Putamen (tissue), 1 donor: ENCODE results near the gene EYA2.

Experiments used
- DNase-seq: peaks from one replicate; pipeline ENCODE4 v3.0.0-alpha.2; 2016; ENCODE audit warnings: low spot score

The EYA2 gene

GRCh38 chr20:47111576-47111975 lies 216.9 kb downstream of the EYA2 start:
- DNase-seq, result no peak

- DNase-seq, result no peak
Measured at GRCh38 chr20:47113362-47114109, 218.9 kb downstream of the EYA2 start.

- DNase-seq, result no peak
Measured at GRCh38 chr20:47115694-47116093, 221.1 kb downstream of the EYA2 start.

GRCh38 chr20:47117371-47117770 lies 222.7 kb downstream of the EYA2 start:
- DNase-seq, result no peak

- DNase-seq, result no peak
Measured at GRCh38 chr20:47117773-47118172, 223.1 kb downstream of the EYA2 start.

- no peak for DNase-seq
Measured at GRCh38 chr20:47118206-47118605, 223.6 kb downstream of the EYA2 start.

GRCh38 chr20:47118641-47119040 lies 224.0 kb downstream of the EYA2 start:
- no peak for DNase-seq

- no peak for DNase-seq
Measured at GRCh38 chr20:47120346-47120936, 225.8 kb downstream of the EYA2 start.

GRCh38 chr20:47122560-47122959 lies 227.9 kb downstream of the EYA2 start:
- no peak for DNase-seq

GRCh38 chr20:47124181-47124717 lies 229.6 kb downstream of the EYA2 start:
- DNase-seq, result no peak

GRCh38 chr20:47125508-47125757 lies 230.8 kb downstream of the EYA2 start:
- no peak for DNase-seq

- DNase-seq, result no peak
Measured at GRCh38 chr20:47125758-47126591, 231.3 kb downstream of the EYA2 start.

- DNase-seq, result no peak
Measured at GRCh38 chr20:47126709-47127108, 232.1 kb downstream of the EYA2 start.

- DNase-seq, result no peak
Measured at GRCh38 chr20:47127546-47127945, 232.9 kb downstream of the EYA2 start.

- DNase-seq, result no peak
Measured at GRCh38 chr20:47127999-47128398, 233.4 kb downstream of the EYA2 start.

- DNase-seq, result no peak
Measured at GRCh38 chr20:47129306-47129705, 234.7 kb downstream of the EYA2 start.

GRCh38 chr20:47133809-47134456 lies 239.3 kb downstream of the EYA2 start:
- no peak for DNase-seq

- no peak for DNase-seq
Measured at GRCh38 chr20:47136782-47137181, 242.1 kb downstream of the EYA2 start.

- DNase-seq, result no peak
Measured at GRCh38 chr20:47137231-47137870, 242.7 kb downstream of the EYA2 start.

- no peak for DNase-seq
Measured at GRCh38 chr20:47139934-47140535, 245.4 kb downstream of the EYA2 start.

- DNase-seq, result no peak
Measured at GRCh38 chr20:47141350-47141921, 246.8 kb downstream of the EYA2 start.
